IMR-90 (cell line): ENCODE measurements around the gene TMCO2. TPM values are rescaled to one million over a fixed set of nuclear protein-coding genes. Genes with fewer than 3 reads are reported as not detected.
A peak's percentile ranks its signal among the peaks of the same experiment; 100 is the strongest.

ENCODE experiments used
- ATAC-seq: fragments of 200-7000 bp; cut with Tn5 transposase; 2 replicates; pipeline ENCODE4 v1.9.1; 2020; ENCODE audit warnings: low read depth, mild to moderate bottlenecking, moderate library complexity
- BruUV-seq: library from RNA; stranded (reverse); fragments of 400-500 nt; replicated peaks from 2 replicates; lab custom pipeline; 2021; lab: Mats Ljungman, UMichigan
- CTCF ChIA-PET: fragments of 300-600 bp; formaldehyde crosslinking; extraction: SDS; loops from one replicate; lab custom pipeline; 2021; ENCODE audit warnings: antibody characterized with exemption; lab: Yijun Ruan, JAX
- POLR2A ChIA-PET: fragments of 300-600 bp; sonication (Branson Sonifier 250); formaldehyde crosslinking; loops from one replicate; lab custom pipeline; 2022; ENCODE audit warnings: antibody characterized with exemption; ENCODE audit not compliant: unreplicated experiment; lab: Charles Lee
- DNase-seq: peaks from one replicate; pipeline ENCODE4 v3.0.0; 2013
- H2AFZ ChIP-seq: replicated peaks from 2 replicates; pipeline ENCODE3; 2013; ENCODE audit warnings: low read length, mild to moderate bottlenecking; ENCODE audit not compliant: poor library complexity
- H2AK5ac ChIP-seq: 2 replicates; pipeline ENCODE4 v1.6.1; 2013; ENCODE audit warnings: low read depth, low read length, inconsistent platforms
- H2AK9ac ChIP-seq: replicated peaks from 2 replicates; pipeline ENCODE3; 2013; ENCODE audit warnings: mild to moderate bottlenecking, low read depth, low read length, moderate library complexity; ENCODE audit not compliant: poor library complexity
- H2BK120ac ChIP-seq: 2 replicates; pipeline ENCODE4 v1.6.1; 2013; ENCODE audit warnings: low read depth, low read length, inconsistent platforms
- H2BK15ac ChIP-seq: 3 replicates; pipeline ENCODE4 v1.6.1; 2013; ENCODE audit warnings: low read depth, low read length, inconsistent platforms
- H2BK20ac ChIP-seq: 2 replicates; pipeline ENCODE4 v1.6.1; 2013; ENCODE audit warnings: low read depth, mild to moderate bottlenecking, inconsistent platforms, low read length, moderate library complexity
- H2BK5ac ChIP-seq: 2 replicates; pipeline ENCODE4 v1.6.1; 2013; ENCODE audit warnings: mild to moderate bottlenecking, low read depth, low read length, inconsistent platforms; ENCODE audit not compliant: poor library complexity, severe bottlenecking
- H3K14ac ChIP-seq: replicated peaks from 2 replicates; pipeline ENCODE4 v1.6.1; 2013; ENCODE audit warnings: low read depth, low read length, inconsistent platforms
- H3K18ac ChIP-seq: 2 replicates; pipeline ENCODE4 v1.6.1; 2013; ENCODE audit warnings: low read depth, low read length, control low read depth
- H3K23ac ChIP-seq: 2 replicates; pipeline ENCODE4 v1.6.1; 2013; ENCODE audit warnings: low read depth, low read length, inconsistent platforms
- H3K27ac ChIP-seq: 2 replicates; pipeline ENCODE4 v1.5.1; 2013; ENCODE audit warnings: mild to moderate bottlenecking, control low read depth, low read length; ENCODE audit not compliant: insufficient read depth
- H3K27me3 ChIP-seq: 2 replicates; pipeline ENCODE4 v1.6.1; 2013; ENCODE audit warnings: low read length; ENCODE audit not compliant: control insufficient read depth, insufficient read depth
- H3K36me3 ChIP-seq: 2 replicates; pipeline ENCODE4 v1.6.1; 2013; ENCODE audit warnings: low read length, mixed read lengths; ENCODE audit not compliant: control insufficient read depth, insufficient read depth
- H3K4ac ChIP-seq: 2 replicates; pipeline ENCODE4 v1.6.1; 2013; ENCODE audit warnings: low read depth, low read length, inconsistent platforms
- H3K4me1 ChIP-seq: 2 replicates; pipeline ENCODE4 v1.6.1; 2013; ENCODE audit warnings: low read length, mixed read lengths; ENCODE audit not compliant: control insufficient read depth, insufficient read depth
- H3K4me2 ChIP-seq: 2 replicates; pipeline ENCODE4 v1.6.1; 2013; ENCODE audit warnings: low read depth, mild to moderate bottlenecking, control low read depth, low read length, moderate library complexity
- H3K4me3 ChIP-seq: 2 replicates; pipeline ENCODE4 v1.5.1; 2013; ENCODE audit warnings: low read depth, mild to moderate bottlenecking, control low read depth, low read length, moderate library complexity; ENCODE audit not compliant: insufficient read depth
- H3K56ac ChIP-seq: 2 replicates; pipeline ENCODE4 v1.6.1; 2013; ENCODE audit warnings: low read length, inconsistent platforms; ENCODE audit not compliant: insufficient read depth; ENCODE audit errors: extremely low read depth
- H3K79me1 ChIP-seq, 2 experiments: 2 replicates each; pipeline ENCODE4 v1.6.1; 2013; ENCODE audit warnings: low read length in 2 of 2, inconsistent platforms in 1 of 2, low read depth in 1 of 2
- H3K9ac ChIP-seq: 2 replicates; pipeline ENCODE4 v1.6.1; 2013; ENCODE audit warnings: low read depth, low read length, control low read depth
- H3K9me1 ChIP-seq: 2 replicates; pipeline ENCODE4 v1.6.1; 2013; ENCODE audit warnings: low read length, inconsistent platforms; ENCODE audit not compliant: insufficient read depth
- H3K9me3 ChIP-seq: 2 replicates; pipeline ENCODE4 v1.6.1; 2013; ENCODE audit warnings: low read length; ENCODE audit not compliant: control insufficient read depth, insufficient read depth
- H4K20me1 ChIP-seq: 2 replicates; pipeline ENCODE4 v1.6.1; 2013; ENCODE audit warnings: low read length, inconsistent platforms; ENCODE audit not compliant: insufficient read depth
- H4K5ac ChIP-seq: 2 replicates; pipeline ENCODE4 v1.6.1; 2013; ENCODE audit warnings: mild to moderate bottlenecking, low read depth, low read length, control low read depth
- H4K8ac ChIP-seq, 2 experiments: 2 replicates each; pipeline ENCODE4 v1.6.1; 2013; ENCODE audit warnings: low read depth in 2 of 2, low read length in 2 of 2, control low read depth in 1 of 2, inconsistent platforms in 1 of 2
- H4K91ac ChIP-seq: 2 replicates; pipeline ENCODE4 v1.6.1; 2013; ENCODE audit warnings: low read depth, low read length, inconsistent platforms; ENCODE audit not compliant: insufficient read depth
- BHLHE40 ChIP-seq: fragments of 150-350 bp; IDR thresholded peaks from 2 replicates; pipeline ENCODE4 v1.6.1; 2016; ENCODE audit warnings: mild to moderate bottlenecking, low read depth, low read length
- CEBPB ChIP-seq: IDR thresholded peaks from 2 replicates; pipeline ENCODE4 v1.6.1; 2012; ENCODE audit warnings: low read depth, low read length, improper control_type of control experiment
- CHD1 ChIP-seq: IDR thresholded peaks from 2 replicates; pipeline ENCODE4 v1.6.1; 2012; ENCODE audit warnings: low read depth, low read length, improper control_type of control experiment
- ELK1 ChIP-seq: fragments of 150-350 bp; IDR thresholded peaks from 2 replicates; pipeline ENCODE4 v1.6.1; 2016; ENCODE audit warnings: low read depth, mild to moderate bottlenecking, low read length, moderate library complexity, borderline replicate concordance
- FOS ChIP-seq: fragments of 150-350 bp; IDR thresholded peaks from 2 replicates; pipeline ENCODE4 v1.6.1; 2016; ENCODE audit warnings: low read depth, low read length
- MAFK ChIP-seq: IDR thresholded peaks from 2 replicates; pipeline ENCODE4 v1.6.1; 2012; ENCODE audit warnings: low read depth, low read length, improper control_type of control experiment
- MAZ ChIP-seq: IDR thresholded peaks from 2 replicates; pipeline ENCODE4 v1.6.1; 2012; ENCODE audit warnings: low read depth, mild to moderate bottlenecking, low read length, improper control_type of control experiment, moderate library complexity, borderline replicate concordance
- MXI1 ChIP-seq: IDR thresholded peaks from 2 replicates; pipeline ENCODE4 v1.6.1; 2012; ENCODE audit warnings: low read depth, mild to moderate bottlenecking, low read length, moderate library complexity, borderline replicate concordance
- NFE2L2 ChIP-seq: fragments of 150-350 bp; IDR thresholded peaks from 2 replicates; pipeline ENCODE4 v1.6.1; 2016; ENCODE audit warnings: low read depth, mild to moderate bottlenecking, low read length
- POLR2A ChIP-seq: IDR thresholded peaks from 2 replicates; pipeline ENCODE4 v1.6.1; 2012; ENCODE audit warnings: mild to moderate bottlenecking, low read depth, low read length
- RAD21 ChIP-seq: IDR thresholded peaks from 2 replicates; pipeline ENCODE4 v1.6.1; 2012; ENCODE audit warnings: low read length, improper control_type of control experiment
- RCOR1 ChIP-seq: IDR thresholded peaks from 2 replicates; pipeline ENCODE4 v1.6.1; 2012; ENCODE audit warnings: mild to moderate bottlenecking, low read length, improper control_type of control experiment; ENCODE audit not compliant: insufficient replicate concordance
- RFX5 ChIP-seq: IDR thresholded peaks from 2 replicates; pipeline ENCODE4 v1.8.0; 2012; ENCODE audit warnings: low read depth, mild to moderate bottlenecking, low read length, moderate library complexity
- SMC3 ChIP-seq: fragments of 150-350 bp; IDR thresholded peaks from 2 replicates; pipeline ENCODE4 v1.6.1; 2016; ENCODE audit warnings: low read depth, mild to moderate bottlenecking, antibody characterized with exemption, low read length, moderate library complexity
- USF2 ChIP-seq: fragments of 150-350 bp; IDR thresholded peaks from 2 replicates; pipeline ENCODE4 v1.6.1; 2017; ENCODE audit warnings: mild to moderate bottlenecking, antibody characterized with exemption, low read length, low read depth
- dilution Hi-C: fragments of 300-500 bp; cut with HindIII; formaldehyde crosslinking; loops from one replicate; pipeline ENCODE4 v1.14.3; 2018; ENCODE audit warnings: low sequenced_read_pairs; ENCODE audit not compliant: unreplicated experiment
- in situ Hi-C: fragments of 300-500 bp; cut with MboI; formaldehyde crosslinking; loops from 3 replicates; pipeline ENCODE4 v1.14.3; 2019; ENCODE audit warnings: low sequenced_read_pairs, inconsistent platforms, mixed read lengths
- intact Hi-C: fragments of 100-400 bp; cut with micrococcal nuclease; formaldehyde crosslinking; loops from 2 replicates; pipeline ENCODE4 v1.10.0; 2022
- polyA plus RNA-seq, 3 experiments: library from polyadenylated mRNA; depleted of rRNA; stranded (reverse); fragments of >200 nt; gene quantifications; 2 replicates each; pipeline ENCODE4 v1.2.3, GENCODE V29; 2012; ENCODE audit warnings: low replicate concordance in 1 of 3
- total RNA-seq: library from RNA; depleted of rRNA; stranded (reverse); fragments of >200 nt; gene quantifications from 2 replicates; pipeline ENCODE4 v1.2.3, GENCODE V29; 2012
- TF ChIP-seq, protein P1 (sequence below): conservative IDR thresholded peaks from 2 replicates; pipeline ENCODE4 v1.5.1; 2012; ENCODE audit warnings: mild to moderate bottlenecking, low read depth, low read length, improper control_type of control experiment

Gene TMCO2
- total and polyA plus RNA-seq, 2 of the 4 experiments (the other 2 are of a cell fraction): not detected

DNA sequence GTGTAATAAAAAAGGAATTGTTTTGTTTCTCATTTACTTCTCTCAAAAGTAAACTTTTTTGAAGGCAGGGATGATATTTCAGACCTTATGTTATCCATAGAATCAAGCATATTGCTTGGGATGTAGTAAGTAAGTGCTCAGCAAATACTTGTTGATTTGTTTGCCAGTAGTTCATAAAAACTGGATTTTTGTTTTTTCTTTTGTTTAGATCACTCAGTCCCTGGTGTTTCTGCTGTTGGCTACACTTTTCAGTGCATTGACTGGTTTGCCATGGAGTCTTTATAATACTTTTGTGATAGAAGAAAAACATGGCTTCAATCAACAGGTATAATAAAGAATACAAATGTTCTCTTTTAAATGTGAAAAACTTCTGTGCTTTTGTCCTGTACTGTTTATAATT, 20.5 kb downstream of the TMCO2 start:
- ATAC-seq (no peak), DNase-seq (no peak)
- peaks cover 26 to 53% of the 10 kb centered on the region in 2 experiments for H3K79me1 ChIP-seq
- H3K4ac ChIP-seq: no peak overlapping the region
- H2BK120ac ChIP-seq: no peak overlapping the region
- no peak overlapping the region for H2AK5ac ChIP-seq
- no TSS peak for BruUV-seq
- H3K9ac ChIP-seq: no peak overlapping the region
- TF ChIP-seq MAFK (no peak), ELK1 (no peak), FOS (no peak), MXI1 (no peak), CEBPB (no peak), USF2 (no peak), BHLHE40 (no peak), POLR2A (no peak), MAZ (no peak), NFE2L2 (no peak), SMC3 (no peak), RAD21 (no peak), CHD1 (no peak), RFX5 (no peak), RCOR1 (no peak)
- TF ChIP-seq, protein P1, sequence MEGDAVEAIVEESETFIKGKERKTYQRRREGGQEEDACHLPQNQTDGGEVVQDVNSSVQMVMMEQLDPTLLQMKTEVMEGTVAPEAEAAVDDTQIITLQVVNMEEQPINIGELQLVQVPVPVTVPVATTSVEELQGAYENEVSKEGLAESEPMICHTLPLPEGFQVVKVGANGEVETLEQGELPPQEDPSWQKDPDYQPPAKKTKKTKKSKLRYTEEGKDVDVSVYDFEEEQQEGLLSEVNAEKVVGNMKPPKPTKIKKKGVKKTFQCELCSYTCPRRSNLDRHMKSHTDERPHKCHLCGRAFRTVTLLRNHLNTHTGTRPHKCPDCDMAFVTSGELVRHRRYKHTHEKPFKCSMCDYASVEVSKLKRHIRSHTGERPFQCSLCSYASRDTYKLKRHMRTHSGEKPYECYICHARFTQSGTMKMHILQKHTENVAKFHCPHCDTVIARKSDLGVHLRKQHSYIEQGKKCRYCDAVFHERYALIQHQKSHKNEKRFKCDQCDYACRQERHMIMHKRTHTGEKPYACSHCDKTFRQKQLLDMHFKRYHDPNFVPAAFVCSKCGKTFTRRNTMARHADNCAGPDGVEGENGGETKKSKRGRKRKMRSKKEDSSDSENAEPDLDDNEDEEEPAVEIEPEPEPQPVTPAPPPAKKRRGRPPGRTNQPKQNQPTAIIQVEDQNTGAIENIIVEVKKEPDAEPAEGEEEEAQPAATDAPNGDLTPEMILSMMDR: no peak
- no peak overlapping the region for H3K56ac ChIP-seq
- H3K23ac ChIP-seq: no peak overlapping the region
- no peak overlapping the region for H3K4me3 ChIP-seq
- no peaks in the 10 kb centered on the region for H3K9me3 ChIP-seq
- peak overlapping the region; percentile 36; the same call in 1 of the 2 replicates for H3K18ac ChIP-seq
- H4K5ac ChIP-seq: no peak overlapping the region
- no peak overlapping the region for H2AK9ac ChIP-seq
- peaks cover 14% of the 10 kb centered on the region for H3K9me1 ChIP-seq
- in situ Hi-C loops: no loop called here
- H3K36me3 ChIP-seq: peaks cover 27% of the 10 kb centered on the region
- dilution Hi-C loops: no loop called here
- peak overlapping the region; percentile 31; the same call in 1 of the 2 replicates for H3K4me2 ChIP-seq
- no peak overlapping the region for H2BK15ac ChIP-seq
- POLR2A ChIA-PET: no interaction called here
- intact Hi-C loops: no loop called here
- H2BK20ac ChIP-seq: no peak overlapping the region
- H3K14ac ChIP-seq: no peak overlapping the region
- no peak overlapping the region for H4K91ac ChIP-seq
- H3K27ac ChIP-seq: no peak overlapping the region; the same call in 1 of the 2 replicates
- H2BK5ac ChIP-seq: peak overlapping the region; percentile 23
- peaks cover 9% of the 10 kb centered on the region for H4K20me1 ChIP-seq
- no peak overlapping the region for H2AFZ ChIP-seq
- peaks cover 7% of the 10 kb centered on the region for H3K4me1 ChIP-seq
- H4K8ac ChIP-seq: no peak overlapping the region
- no peaks in the 10 kb centered on the region for H3K27me3 ChIP-seq
- CTCF ChIA-PET: interaction anchor here (1.0 to 1.4 kb wide), 2 partner anchors 47 to 70 kb away, joined by 4 read pairs; no protein-coding TSS in a partner anchor
